Measurements from ENCODE around the gene SERHL2.
A peak's percentile ranks its signal among the peaks of the same experiment; 100 is the strongest.

DNA sequence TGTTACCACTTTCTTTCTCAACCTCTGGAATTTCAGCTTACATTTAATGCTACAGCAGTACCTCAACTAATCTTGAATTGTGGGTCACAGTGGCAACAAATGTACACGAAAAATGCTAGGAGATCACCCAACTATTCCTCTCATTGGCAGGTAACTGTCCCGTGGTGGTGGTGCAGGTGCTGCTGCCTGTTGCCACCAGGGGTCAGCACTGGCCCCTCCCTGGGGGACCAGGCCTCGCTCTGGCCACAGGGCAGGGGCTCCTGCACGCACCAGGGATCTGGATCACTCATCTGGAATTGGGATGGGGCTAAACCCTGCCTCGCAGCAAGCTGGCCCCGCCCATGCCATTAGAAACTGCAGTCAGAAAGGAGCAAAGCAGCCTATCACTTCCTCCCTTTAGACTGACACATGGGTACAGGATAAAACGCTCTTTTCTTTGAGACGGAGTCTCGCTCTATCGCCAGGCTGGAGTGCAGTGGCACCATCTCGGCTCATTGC, 67.8 kb downstream of the SERHL2 start:
- TF ChIP-seq, protein P1, sequence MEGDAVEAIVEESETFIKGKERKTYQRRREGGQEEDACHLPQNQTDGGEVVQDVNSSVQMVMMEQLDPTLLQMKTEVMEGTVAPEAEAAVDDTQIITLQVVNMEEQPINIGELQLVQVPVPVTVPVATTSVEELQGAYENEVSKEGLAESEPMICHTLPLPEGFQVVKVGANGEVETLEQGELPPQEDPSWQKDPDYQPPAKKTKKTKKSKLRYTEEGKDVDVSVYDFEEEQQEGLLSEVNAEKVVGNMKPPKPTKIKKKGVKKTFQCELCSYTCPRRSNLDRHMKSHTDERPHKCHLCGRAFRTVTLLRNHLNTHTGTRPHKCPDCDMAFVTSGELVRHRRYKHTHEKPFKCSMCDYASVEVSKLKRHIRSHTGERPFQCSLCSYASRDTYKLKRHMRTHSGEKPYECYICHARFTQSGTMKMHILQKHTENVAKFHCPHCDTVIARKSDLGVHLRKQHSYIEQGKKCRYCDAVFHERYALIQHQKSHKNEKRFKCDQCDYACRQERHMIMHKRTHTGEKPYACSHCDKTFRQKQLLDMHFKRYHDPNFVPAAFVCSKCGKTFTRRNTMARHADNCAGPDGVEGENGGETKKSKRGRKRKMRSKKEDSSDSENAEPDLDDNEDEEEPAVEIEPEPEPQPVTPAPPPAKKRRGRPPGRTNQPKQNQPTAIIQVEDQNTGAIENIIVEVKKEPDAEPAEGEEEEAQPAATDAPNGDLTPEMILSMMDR (IDR thresholded peaks at IDR 0.05), result peak; percentile 97
- no peak for TF ChIP-seq EZH2 (IDR thresholded peaks at IDR 0.05)
- TF ChIP-seq EZH2phosphoT487 (IDR thresholded peaks at IDR 0.05), result no peak

Measured in neural progenitor cell (in vitro differentiated cells).